ENCODE results near the gene BDKRB2. TPM values are rescaled to one million over a fixed set of nuclear protein-coding genes. Genes with fewer than 3 reads are reported as not detected.

BDKRB2 gene
- total RNA-seq, 1 donor from 2014 or later = 0.49 TPM

DNA sequence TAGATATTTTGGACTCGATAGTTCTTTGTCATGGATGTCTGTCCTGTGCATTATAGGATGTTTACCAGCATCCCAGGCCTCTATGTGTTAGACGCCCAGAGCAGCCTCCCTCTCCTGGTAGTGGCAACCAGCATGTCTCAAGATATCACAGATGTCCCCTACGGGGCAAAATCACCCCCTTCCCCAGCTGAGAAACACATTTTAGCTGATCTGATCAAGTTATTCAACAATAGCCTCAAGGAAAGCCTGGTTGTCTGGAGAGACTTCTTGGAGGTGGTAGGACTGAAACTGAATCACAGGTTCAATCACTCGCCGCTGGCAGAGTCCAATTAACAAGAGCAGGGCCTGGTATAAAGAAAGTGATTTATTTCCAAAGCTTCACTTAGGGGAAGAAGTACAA is 69.0 kb downstream of the BDKRB2 start:
- peaks cover 9% of the 10 kb centered on the region for H3K36me3 ChIP-seq
- H3K9me3 ChIP-seq (replicated peaks) = peaks cover 32% of the 10 kb centered on the region
- TF ChIP-seq CTCF (IDR thresholded peaks at IDR 0.05; ENCODE audit: borderline replicate concordance) = no peak
- no peak overlapping the region for H3K4me3 ChIP-seq
- H3K4me1 ChIP-seq = peaks cover 7% of the 10 kb centered on the region
- no peak overlapping the region for H3K27ac ChIP-seq (replicated peaks)
- H3K27me3 ChIP-seq (ENCODE audit: low read depth) = peaks cover 9% of the 10 kb centered on the region
- intact Hi-C loops (cut with micrococcal nuclease) = loop anchor here (10.0 kb wide), 1 partner anchor 279 kb away; no protein-coding TSS in a partner anchor
- DNase-seq = no peak

GRCh38 chr14:96274122-96274521 is 69.5 kb downstream of the BDKRB2 start:
- intact Hi-C loops (cut with micrococcal nuclease) = loop anchor here (10.0 kb wide), 1 partner anchor 279 kb away; no protein-coding TSS in a partner anchor
- H3K27ac ChIP-seq (replicated peaks) = no peak overlapping the region
- DNase-seq = no peak
- peaks cover 9% of the 10 kb centered on the region for H3K36me3 ChIP-seq
- TF ChIP-seq CTCF (IDR thresholded peaks at IDR 0.05; ENCODE audit: borderline replicate concordance) = no peak
- no peak overlapping the region for H3K4me3 ChIP-seq
- peaks cover 7% of the 10 kb centered on the region for H3K4me1 ChIP-seq
- peaks cover 4% of the 10 kb centered on the region for H3K27me3 ChIP-seq (ENCODE audit: low read depth)
- H3K9me3 ChIP-seq (replicated peaks) = peaks cover 37% of the 10 kb centered on the region

DNA sequence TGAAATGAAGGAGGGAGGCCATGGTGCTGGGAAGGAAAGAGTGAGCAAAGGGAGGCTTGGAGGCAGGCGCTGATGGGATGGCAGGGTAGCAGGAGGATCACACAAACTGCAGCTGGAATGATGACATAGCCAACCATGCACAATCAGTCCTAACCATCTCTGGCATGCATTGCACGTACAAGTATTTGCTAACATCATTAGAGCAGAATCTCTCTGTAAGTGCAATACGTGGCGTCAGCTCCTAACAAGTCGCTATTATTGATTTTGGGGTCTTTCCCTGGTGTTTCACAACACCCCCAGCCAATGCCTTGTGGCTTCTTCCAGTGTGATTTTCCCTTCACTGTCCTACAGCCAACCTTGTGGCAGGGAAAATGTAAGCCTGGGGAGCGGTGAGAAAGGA is 69.9 kb downstream of the BDKRB2 start:
- no peak for TF ChIP-seq CTCF (IDR thresholded peaks at IDR 0.05; ENCODE audit: borderline replicate concordance)
- Histone ChIP-seq H3K4me3 (no peak overlapping the region), H3K4me1 (peaks cover 7% of the 10 kb centered on the region), H3K36me3 (peaks cover 9% of the 10 kb centered on the region), H3K27ac (replicated peaks) (no peak overlapping the region), H3K9me3 (replicated peaks) (peaks cover 37% of the 10 kb centered on the region), H3K27me3 (ENCODE audit: low read depth) (no peaks in the 10 kb centered on the region)
- no peak for DNase-seq
- intact Hi-C loops (cut with micrococcal nuclease) = loop anchor here (10.0 kb wide), 1 partner anchor 280 kb away; no protein-coding TSS in a partner anchor

DNA sequence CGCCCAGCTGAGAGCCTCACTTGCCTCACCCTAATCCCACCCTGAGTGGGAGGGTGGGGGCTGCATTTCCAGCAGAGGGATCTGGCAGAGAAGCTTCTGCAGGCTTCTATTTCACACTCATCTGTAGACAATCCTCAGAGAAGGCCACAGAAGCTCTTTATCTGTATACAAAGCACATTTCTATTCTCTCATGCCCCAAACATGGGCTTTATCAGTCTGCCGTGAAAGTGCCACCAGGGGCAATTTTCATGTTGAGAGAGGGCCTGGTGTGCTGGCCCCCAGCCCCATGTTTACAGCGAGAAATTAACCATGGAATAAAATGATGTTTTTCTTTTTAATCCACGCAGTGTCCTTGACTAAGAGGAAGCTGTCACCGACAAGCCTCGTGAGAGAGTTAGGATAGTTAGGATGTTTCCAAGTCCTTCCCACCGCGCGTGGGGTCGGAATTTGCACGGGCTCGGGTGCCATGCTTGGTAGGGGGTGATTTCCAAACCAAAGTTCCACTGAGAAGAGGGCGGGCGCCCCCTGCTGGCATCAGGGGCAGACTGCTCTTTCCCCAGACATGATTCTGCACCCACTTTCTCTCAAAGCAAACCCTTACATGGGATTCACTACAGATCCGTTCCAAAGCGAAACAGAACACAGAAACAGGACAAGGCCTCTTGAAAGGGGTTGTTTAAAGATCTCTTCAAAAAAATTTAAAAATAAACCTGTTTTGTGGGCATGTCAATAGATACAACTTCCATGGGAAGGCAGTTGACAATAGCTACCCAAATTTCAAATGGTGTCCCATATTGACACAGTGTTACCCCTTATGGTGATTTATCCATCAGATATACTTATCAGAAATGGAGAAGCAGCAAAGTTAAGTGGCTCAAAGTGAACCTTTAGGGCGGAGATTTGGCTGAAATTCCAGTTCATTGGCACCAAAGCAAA is 70.8 kb downstream of the BDKRB2 start:
- intact Hi-C loops (cut with micrococcal nuclease) = loop anchor here (5.0 to 10.0 kb wide), 2 partner anchors 173 to 281 kb away; no protein-coding TSS in a partner anchor
- H3K4me1 ChIP-seq = peaks cover 7% of the 10 kb centered on the region
- no peak overlapping the region for H3K27ac ChIP-seq (replicated peaks)
- H3K9me3 ChIP-seq (replicated peaks) = peaks cover 37% of the 10 kb centered on the region
- peak; percentile 95 for TF ChIP-seq CTCF (IDR thresholded peaks at IDR 0.05; ENCODE audit: borderline replicate concordance)
- peaks cover 9% of the 10 kb centered on the region for H3K36me3 ChIP-seq
- no peaks in the 10 kb centered on the region for H3K27me3 ChIP-seq (ENCODE audit: low read depth)
- H3K4me3 ChIP-seq = no peak overlapping the region
- DNase-seq = peak; percentile 52

- intact Hi-C loops (cut with micrococcal nuclease) = loop anchor here (5.0 to 10.0 kb wide), 2 partner anchors 176 to 283 kb away; no protein-coding TSS in a partner anchor
- Histone ChIP-seq H3K27me3 (ENCODE audit: low read depth) (no peaks in the 10 kb centered on the region), H3K27ac (replicated peaks) (no peak overlapping the region), H3K36me3 (peaks cover 16% of the 10 kb centered on the region), H3K4me1 (peaks cover 10% of the 10 kb centered on the region), H3K4me3 (no peak overlapping the region), H3K9me3 (replicated peaks) (peaks cover 18% of the 10 kb centered on the region)
- no peak for TF ChIP-seq CTCF (IDR thresholded peaks at IDR 0.05; ENCODE audit: borderline replicate concordance)
- DNase-seq = no peak
Measured at GRCh38 chr14:96277890-96278289, 73.3 kb downstream of the BDKRB2 start.

Data from left ventricle myocardium inferior (tissue), 1 donor.